ENCODE results near the gene DKC1.

The DKC1 gene

GRCh38 chrX:154724993-154725756, 37.5 kb upstream of the DKC1 start:
- ChIA-PET POLR2A (no interaction called here), CTCF (interaction anchor here (0.6 to 7.5 kb wide), 4 partner anchors 9 to 24 kb away, joined by 3 to 46 read pairs (median 4); no protein-coding TSS in a partner anchor)
- Histone ChIP-seq H3K36me3 (ENCODE audit: control insufficient read depth in 2 of 2, insufficient read depth in 1 of 2, low read length in 2 of 2) (no peaks in the 10 kb centered on the region), H3K4me3 (ENCODE audit: low read depth, low read length) (no peak overlapping the region), H3K9me3 (ENCODE audit: control insufficient read depth, insufficient read depth, low read depth, low read length) (no peaks in the 10 kb centered on the region), H3K4me1 (ENCODE audit: control insufficient read depth, insufficient read depth, low read length) (no peaks in the 10 kb centered on the region), H3K27ac (ENCODE audit: extremely low read depth, low read depth, low read length) (no peak overlapping the region)
- TF ChIP-seq ZNF416 (tag by site-specific recombination; IDR thresholded peaks at IDR 0.05) = no peak
- no peak for TF ChIP-seq ZNF621 (tag by site-specific recombination; IDR thresholded peaks at IDR 0.05)
- TF ChIP-seq ZNF624 (tag by site-specific recombination; IDR thresholded peaks at IDR 0.05) = no peak
- TF ChIP-seq PRDM1 (tag by site-specific recombination; IDR thresholded peaks at IDR 0.05) = no peak
- TF ChIP-seq ZNF341 (tag by site-specific recombination; IDR thresholded peaks at IDR 0.05; ENCODE audit: low read depth) = no peak
- no peak for TF ChIP-seq SP3 (tag by site-specific recombination; IDR thresholded peaks at IDR 0.05)
- no peak for TF ChIP-seq ZNF548 (tag by site-specific recombination; IDR thresholded peaks at IDR 0.05)
- no peak for TF ChIP-seq INSM2 (tag by site-specific recombination; IDR thresholded peaks at IDR 0.05)
- no peak for TF ChIP-seq ZNF26 (tag by site-specific recombination; IDR thresholded peaks at IDR 0.05)
- TF ChIP-seq ZNF37A (tag by site-specific recombination; IDR thresholded peaks at IDR 0.05) = no peak
- no peak for TF ChIP-seq ZNF747 (tag by site-specific recombination; IDR thresholded peaks at IDR 0.05)
- no peak for TF ChIP-seq ZNF571 (tag by site-specific recombination; IDR thresholded peaks at IDR 0.05)
- no peak for TF ChIP-seq PRDM2 (tag by site-specific recombination; IDR thresholded peaks at IDR 0.05; ENCODE audit: borderline replicate concordance)
- TF ChIP-seq FEZF1 (tag by site-specific recombination; IDR thresholded peaks at IDR 0.05) = no peak

GRCh38 chrX:154727418-154727817, 35.2 kb upstream of the DKC1 start:
- no peak overlapping the region for H3K27ac ChIP-seq (ENCODE audit: extremely low read depth, low read depth, low read length)
- H3K4me1 ChIP-seq (ENCODE audit: control insufficient read depth, insufficient read depth, low read length) = no peaks in the 10 kb centered on the region
- no peaks in the 10 kb centered on the region for H3K36me3 ChIP-seq (ENCODE audit: control insufficient read depth in 2 of 2, insufficient read depth in 1 of 2, low read length in 2 of 2)
- CTCF ChIA-PET = interaction anchor here (1.4 to 7.5 kb wide), 3 partner anchors 8 to 21 kb away, joined by 3 to 46 read pairs (median 25); no protein-coding TSS in a partner anchor
- no peak overlapping the region for H3K4me3 ChIP-seq (ENCODE audit: low read depth, low read length)
- H3K9me3 ChIP-seq (ENCODE audit: control insufficient read depth, insufficient read depth, low read depth, low read length) = no peaks in the 10 kb centered on the region
- POLR2A ChIA-PET = no interaction called here
- no peak for TF ChIP-seq ZNF514 (tag by site-specific recombination; IDR thresholded peaks at IDR 0.05)
- no peak for TF ChIP-seq PRDM6 (tag by site-specific recombination; IDR thresholded peaks at IDR 0.05)
- no peak for TF ChIP-seq ZNF302 (tag by site-specific recombination; IDR thresholded peaks at IDR 0.05; ENCODE audit: low read depth)
- TF ChIP-seq ZNF747 (tag by site-specific recombination; IDR thresholded peaks at IDR 0.05) = no peak
- TF ChIP-seq ZNF473 (tag by site-specific recombination; IDR thresholded peaks at IDR 0.05) = no peak
- no peak for TF ChIP-seq ZNF146 (tag by site-specific recombination; IDR thresholded peaks at IDR 0.05)
- TF ChIP-seq FEZF1 (tag by site-specific recombination; IDR thresholded peaks at IDR 0.05) = no peak
- TF ChIP-seq ZNF645 (tag by site-specific recombination; IDR thresholded peaks at IDR 0.05) = no peak
- no peak for TF ChIP-seq TCF7L2 (IDR thresholded peaks at IDR 0.05; ENCODE audit: borderline replicate concordance, low read depth, low read length)
- no peak for TF ChIP-seq ZNF529 (tag by site-specific recombination; IDR thresholded peaks at IDR 0.05; ENCODE audit: insufficient replicate concordance)
- no peak for TF ChIP-seq ZFP37 (tag by site-specific recombination; IDR thresholded peaks at IDR 0.05)
